Bronchial smooth muscle cell (primary cell): ENCODE results near the gene E2F4. TPM values are rescaled to one million over a fixed set of nuclear protein-coding genes. Genes with fewer than 3 reads are reported as not detected.

ENCODE experiments used
- total RNA-seq: library from RNA; depleted of rRNA; stranded (reverse); fragments of >200 nt; gene quantifications from 2 replicates; pipeline ENCODE4 v1.2.1, GENCODE V29; 2014

The E2F4 gene, protein sequence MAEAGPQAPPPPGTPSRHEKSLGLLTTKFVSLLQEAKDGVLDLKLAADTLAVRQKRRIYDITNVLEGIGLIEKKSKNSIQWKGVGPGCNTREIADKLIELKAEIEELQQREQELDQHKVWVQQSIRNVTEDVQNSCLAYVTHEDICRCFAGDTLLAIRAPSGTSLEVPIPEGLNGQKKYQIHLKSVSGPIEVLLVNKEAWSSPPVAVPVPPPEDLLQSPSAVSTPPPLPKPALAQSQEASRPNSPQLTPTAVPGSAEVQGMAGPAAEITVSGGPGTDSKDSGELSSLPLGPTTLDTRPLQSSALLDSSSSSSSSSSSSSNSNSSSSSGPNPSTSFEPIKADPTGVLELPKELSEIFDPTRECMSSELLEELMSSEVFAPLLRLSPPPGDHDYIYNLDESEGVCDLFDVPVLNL
- total RNA-seq: 29.0 and 42.0 TPM in 2 replicates

DNA sequence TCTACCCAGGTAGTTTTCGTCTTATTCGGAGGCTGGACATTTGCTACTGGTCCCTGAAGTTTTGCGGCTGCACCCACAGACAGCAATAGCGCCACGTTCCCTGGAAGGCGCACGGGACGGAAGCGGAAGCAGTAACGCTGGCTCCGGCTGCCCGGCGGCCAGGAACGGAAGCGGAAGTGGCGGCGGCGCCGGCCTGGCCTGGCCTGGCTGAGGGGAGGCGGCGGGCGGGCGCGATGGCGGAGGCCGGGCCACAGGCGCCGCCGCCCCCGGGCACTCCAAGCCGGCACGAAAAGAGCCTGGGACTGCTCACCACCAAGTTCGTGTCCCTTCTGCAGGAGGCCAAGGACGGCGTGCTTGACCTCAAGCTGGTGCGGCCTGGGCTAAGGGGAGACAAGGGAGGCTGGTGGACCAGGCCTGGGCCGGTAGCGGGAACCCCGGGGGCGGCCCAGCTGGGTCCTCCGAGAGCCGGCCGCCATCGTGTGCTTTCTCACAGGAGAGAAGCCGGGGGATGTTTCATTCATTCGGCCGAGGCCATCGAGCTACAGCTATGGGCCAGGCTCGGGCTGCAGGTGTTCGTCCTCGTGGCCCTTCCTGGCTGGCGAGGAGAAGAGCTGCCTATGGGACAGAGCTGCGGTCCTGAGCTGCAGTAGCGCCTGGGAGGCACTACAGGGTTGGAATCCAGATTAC lies at the start of gene E2F4:
Gene E2F4 (plus strand): TSS at position 161 of the 687 bp plus-strand sequence. CDS start 73 bp downstream, at position 234.

GRCh38 chr16:67150833-67151396 lies 41.0 kb upstream of the E2F4 start, which contains the start of gene B3GNT9:
TSS of gene B3GNT9 (minus strand) at chr16:67150998. CDS start at chr16:67150485, 513 bp downstream.

GRCh38 chr16:67164599-67165061 lies 27.3 kb upstream of the E2F4 start, which contains the start of gene HSF4:
TSS of gene HSF4 (plus strand) at chr16:67164745. CDS start at chr16:67164812, 67 bp downstream.

DNA sequence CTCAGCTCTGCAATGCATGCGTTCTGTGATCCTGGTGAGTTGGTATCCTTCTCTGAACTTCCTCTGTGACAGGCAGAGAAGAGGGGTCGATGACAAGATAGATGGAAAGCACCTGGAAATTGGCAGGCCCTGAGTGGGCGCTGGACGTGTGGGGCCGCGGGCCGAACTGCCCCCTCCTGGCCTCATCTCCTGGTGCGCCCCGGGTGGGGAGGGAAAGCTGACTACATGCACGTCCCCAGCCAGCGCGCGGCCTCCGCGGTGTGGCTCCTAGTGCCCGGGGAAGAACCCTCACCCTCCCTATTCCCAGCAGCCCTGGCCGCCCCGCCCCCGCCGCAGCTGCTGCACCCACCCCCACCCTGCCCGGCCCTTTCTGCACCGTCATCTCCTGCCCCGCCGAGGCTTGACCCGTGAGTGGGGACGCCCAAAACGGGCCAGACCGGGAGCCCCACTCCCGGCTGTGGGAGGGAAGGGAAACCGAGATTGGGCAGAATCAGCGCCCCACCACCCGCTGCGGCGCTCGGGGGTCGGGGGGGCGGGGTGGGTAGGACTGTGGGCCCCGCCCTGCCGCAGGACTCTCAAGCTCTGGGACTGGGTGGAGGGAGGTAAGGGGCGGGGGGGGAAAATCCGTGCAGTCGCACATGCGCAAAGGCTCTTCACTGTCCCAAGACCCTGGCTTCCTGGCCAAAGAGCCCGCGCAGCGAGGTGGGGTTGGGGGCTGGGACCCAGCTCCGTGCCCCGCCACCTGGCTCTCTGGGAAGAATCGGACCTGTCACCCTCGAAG lies 21.6 kb upstream of the E2F4 start, which contains the start of gene NOL3:
Gene NOL3 (plus strand): TSS at position 371 of the 781 bp plus-strand sequence.

GRCh38 chr16:67183627-67184452 lies 8.1 kb upstream of the E2F4 start, which contains the start of gene MATCAP1:
TSS of gene MATCAP1 (minus strand) at chr16:67183963. CDS start at chr16:67180610, 3,353 bp downstream.

DNA sequence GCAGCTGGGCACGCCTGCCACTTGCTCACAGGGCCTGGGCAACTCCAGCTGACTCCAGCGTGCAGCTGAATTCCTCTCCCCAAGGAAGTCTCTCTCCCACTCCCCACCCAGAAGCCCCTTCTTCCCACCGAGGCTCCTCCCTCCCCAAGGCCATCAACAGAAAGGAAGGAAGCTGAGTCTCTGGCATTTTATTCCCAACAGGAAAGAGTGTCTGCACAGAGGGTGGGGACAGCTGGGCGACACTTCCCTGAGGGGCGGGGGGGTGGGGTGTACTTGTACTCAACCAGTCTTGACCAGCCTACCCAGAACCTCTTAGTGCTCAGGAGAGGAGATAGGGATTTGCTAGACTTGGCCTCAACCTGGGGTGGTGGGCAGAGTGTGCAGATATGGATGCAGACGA lies 1.9 kb upstream of the E2F4 start, which contains the start of gene EXOC3L1:
Gene EXOC3L1 (minus strand): TSS at position 96 of the 400 bp plus-strand sequence. CDS start 460 bp downstream, outside the sequence.

GRCh38 chr16:67199011-67199807 lies 7.3 kb downstream of the E2F4 start, which contains the start of gene ELMO3:
TSS of gene ELMO3 (plus strand) at chr16:67199131. CDS start at chr16:67199327, 196 bp downstream.

DNA sequence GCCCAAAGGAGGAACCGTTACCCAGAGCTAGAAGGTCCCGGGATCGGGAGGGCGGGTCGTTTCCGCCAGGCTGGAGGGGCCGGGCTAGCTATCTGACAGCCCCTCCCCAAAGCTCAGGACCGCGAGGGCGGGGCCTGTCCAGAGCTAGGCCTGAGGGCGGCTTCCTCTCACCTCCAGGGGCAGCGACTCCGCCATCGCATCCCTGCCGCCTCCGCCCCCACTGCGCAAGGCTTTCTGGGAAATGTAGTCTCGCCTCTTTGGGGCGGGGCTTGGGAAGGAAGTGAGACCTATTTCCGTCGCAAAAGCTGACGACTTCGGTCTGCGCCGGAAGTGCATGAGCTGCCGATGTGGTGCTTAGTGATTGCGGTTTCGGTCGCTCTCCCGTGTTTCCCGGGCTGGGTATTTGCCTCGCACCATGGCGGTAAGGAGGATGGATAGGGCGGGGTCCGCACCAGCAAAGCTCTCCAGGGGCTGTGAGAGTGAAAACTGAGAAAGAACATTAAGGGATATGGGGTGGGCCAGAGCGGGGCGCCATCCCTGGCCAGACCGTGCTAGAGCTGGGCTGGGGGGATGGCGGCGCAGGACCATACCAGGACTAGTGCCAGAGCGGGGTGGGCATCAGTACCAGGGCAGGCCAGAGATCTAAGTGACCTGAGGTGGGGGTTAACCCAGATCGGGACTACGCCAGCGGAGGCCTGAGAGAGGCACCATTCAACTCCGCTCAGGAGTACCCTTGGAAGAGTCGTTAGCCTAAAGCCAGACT lies 35.0 kb downstream of the E2F4 start, which contains the start of gene TMEM208:
Gene TMEM208 (plus strand): TSS at position 327 of the 763 bp plus-strand sequence. CDS start 89 bp downstream, at position 416.

GRCh38 chr16:67247192-67248072 lies 55.5 kb downstream of the E2F4 start, which contains the start of gene FHOD1:
TSS of gene FHOD1 (minus strand) at chr16:67247481. CDS start at chr16:67247410, 71 bp downstream.

Other genes starting within 250 kb of the E2F4 start
- 0.17 and 0.95 TPM in 2 replicates for gene CES3, start 230.9 kb upstream of the E2F4 start, total RNA-seq
- 1.1 and 3.3 TPM in 2 replicates for gene CES4A, start 203.6 kb upstream of the E2F4 start, total RNA-seq
- gene CBFB, start 163.0 kb upstream of the E2F4 start, total RNA-seq: 49.2 and 80.2 TPM in 2 replicates
- gene PHAF1, start 82.2 kb upstream of the E2F4 start, total RNA-seq: 10.9 and 12.3 TPM in 2 replicates
- gene B3GNT9, start 41.2 kb upstream of the E2F4 start, total RNA-seq: 30.4 and 30.6 TPM in 2 replicates
- 22.2 and 24.0 TPM in 2 replicates for gene TRADD, start 32.2 kb upstream of the E2F4 start, total RNA-seq
- 13.1 and 14.2 TPM in 2 replicates for gene FBXL8, start 32.2 kb upstream of the E2F4 start, total RNA-seq
- gene HSF4, start 27.4 kb upstream of the E2F4 start, total RNA-seq: 29.5 and 58.1 TPM in 2 replicates
- 18.1 and 36.8 TPM in 2 replicates for gene NOL3, start 21.6 kb upstream of the E2F4 start, total RNA-seq
- 27.7 and 30.4 TPM in 2 replicates for gene MATCAP1, start 8.2 kb upstream of the E2F4 start, total RNA-seq
- gene EXOC3L1, start 2.0 kb upstream of the E2F4 start, total RNA-seq: 0.16 and 0.34 TPM in 2 replicates
- gene ELMO3, start 7.0 kb downstream of the E2F4 start, total RNA-seq: 0.26 and 0.32 TPM in 2 replicates
- 35.1 and 36.9 TPM in 2 replicates for gene TMEM208, start 35.0 kb downstream of the E2F4 start, total RNA-seq
- 4.9 and 8.2 TPM in 2 replicates for gene FHOD1, start 55.3 kb downstream of the E2F4 start, total RNA-seq
- gene SLC9A5, start 56.8 kb downstream of the E2F4 start, total RNA-seq: 1.1 and 2.2 TPM in 2 replicates
- 11.2 and 34.4 TPM in 2 replicates for gene PLEKHG4, start 87.4 kb downstream of the E2F4 start, total RNA-seq
- gene KCTD19, start 134.6 kb downstream of the E2F4 start, total RNA-seq: not detected in 2 replicates
- 0.32 TPM in 1 of 2 replicates, not detected in the other for gene LRRC36, start 134.7 kb downstream of the E2F4 start, total RNA-seq
- gene TPPP3, start 201.3 kb downstream of the E2F4 start, total RNA-seq: 2.0 and 8.4 TPM in 2 replicates
- 5.3 and 5.7 TPM in 2 replicates for gene ZDHHC1, start 224.3 kb downstream of the E2F4 start, total RNA-seq
- gene HSD11B2, start 239.0 kb downstream of the E2F4 start, total RNA-seq: 0.60 TPM in 1 of 2 replicates, not detected in the other